K562 (cell line): Measurements from ENCODE around the gene TDRD5. TPM values are rescaled to one million over a fixed set of nuclear protein-coding genes. Genes with fewer than 3 reads are reported as not detected.

Experiments
- CBX3 ChIP-seq, 2 experiments: IDR thresholded peaks; 1 replicate in 1 of 2; 2 replicates in 1 of 2; pipeline ENCODE4 v1.6.1; 2012; ENCODE audit warnings: inconsistent platforms in 2 of 2, low read length in 2 of 2, borderline replicate concordance in 1 of 2, control low read depth in 1 of 2
- CREBBP ChIP-seq: IDR thresholded peaks from one replicate; pipeline ENCODE4 v1.6.1; 2012; ENCODE audit warnings: low read depth, mild to moderate bottlenecking, control low read depth, inconsistent platforms, low read length
- ELF4 ChIP-seq: fragments of 450-650 bp; formaldehyde crosslinking; IDR thresholded peaks from 2 replicates; pipeline ENCODE4 v1.4.0; 2022; ENCODE audit warnings: missing genetic modification characterization
- HLTF ChIP-seq: fragments of 450-650 bp; IDR thresholded peaks from 2 replicates; pipeline ENCODE4 v1.6.1; 2016
- KDM4B ChIP-seq, 2 experiments: fragments of 450-650 bp in 1 of 2; sonication (generic) in 1 of 2; IDR thresholded peaks; 2 replicates each; pipeline ENCODE4 v1.6.1; 2016 to 2017; ENCODE audit warnings: borderline replicate concordance in 2 of 2, antibody characterized with exemption in 1 of 2, low read depth in 1 of 2, mild to moderate bottlenecking in 1 of 2
- NFIX ChIP-seq: fragments of 250-450 bp; sonication (Bioruptor Pico); IDR thresholded peaks from 2 replicates; pipeline ENCODE4 v1.4.0; 2020; ENCODE audit warnings: low read depth, mild to moderate bottlenecking, moderate library complexity
- RUNX1 ChIP-seq: sonication (generic); IDR thresholded peaks from 2 replicates; pipeline ENCODE4 v1.6.1; 2016; ENCODE audit warnings: antibody characterized with exemption, low read depth
- SMARCC2 ChIP-seq: fragments of 450-650 bp; IDR thresholded peaks from 2 replicates; pipeline ENCODE4 v1.6.1; 2017; ENCODE audit warnings: antibody characterized with exemption, moderate library complexity, mild to moderate bottlenecking, low read depth
- ZFPM2 ChIP-seq: fragments of 250-450 bp; sonication (Bioruptor Pico); IDR thresholded peaks from 2 replicates; pipeline ENCODE4 v1.5.1; 2022; ENCODE audit warnings: mild to moderate bottlenecking
- ZNF143 ChIP-seq: sonication (generic); formaldehyde crosslinking; IDR thresholded peaks from 2 replicates; pipeline ENCODE4 v1.9.0; 2022; ENCODE audit warnings: mild to moderate bottlenecking, missing genetic modification reagents
- ZNF217 ChIP-seq: sonication (generic); formaldehyde crosslinking; IDR thresholded peaks from 2 replicates; pipeline ENCODE4 v1.8.0; 2022; ENCODE audit warnings: mild to moderate bottlenecking, missing genetic modification reagents
- ZNF445 ChIP-seq: fragments of 250-450 bp; sonication (Bioruptor Pico); IDR thresholded peaks from 2 replicates; pipeline ENCODE4 v1.4.0; 2020; ENCODE audit warnings: low read depth, mild to moderate bottlenecking, moderate library complexity
- polyA plus RNA-seq, 8 experiments: library from polyadenylated mRNA; depleted of rRNA in 4 of 8; stranded (reverse) in 5 of 8; unstranded in 3 of 8; fragments of >200 nt; fragmentation: Nextera tagmentation in 2 of 8; fragmentation: Illumina TruSeq in 1 of 8; extraction: Ambion mirVana in 2 of 8; extraction: Trizol in 1 of 8; gene quantifications; 2 replicates each; pipeline versions ENCODE4 v1.2.1 to v1.2.3, GENCODE V29; 2011 to 2014; ENCODE audit warnings: inconsistent platforms in 1 of 8, missing spikeins in 1 of 8
- total RNA-seq, 7 experiments: library from RNA; depleted of rRNA in 6 of 7; stranded (reverse); fragments of >200 nt in 6 of 7; fragmentation: Illumina TruSeq in 2 of 7; extraction: Trizol in 2 of 7; gene quantifications; 2 replicates each; pipeline versions ENCODE4 v1.2.1 to v1.2.3, GENCODE V29; 2011 to 2021; ENCODE audit warnings: low replicate concordance in 1 of 7
- TF ChIP-seq, protein P1 (sequence below): fragments of 450-650 bp; IDR thresholded peaks from 2 replicates; pipeline ENCODE4 v1.6.1; 2016; ENCODE audit warnings: low read depth
- TF ChIP-seq, protein P2 (sequence below): fragments of 250-450 bp; sonication (Bioruptor Pico); IDR thresholded peaks from 2 replicates; pipeline ENCODE4 v1.5.1; 2021; ENCODE audit warnings: mild to moderate bottlenecking
- TF ChIP-seq, protein P3 (sequence below): fragments of 200-400 bp; formaldehyde crosslinking; IDR thresholded peaks from 2 replicates; pipeline ENCODE4 v1.6.1; 2017; ENCODE audit warnings: mild to moderate bottlenecking, low read depth, low read length, moderate library complexity

TDRD5 gene
- total and polyA plus RNA-seq, 9 of the 15 experiments (the other 6 are each of a cell fraction or from before 2014, with no cell fraction given) = 0.04 to 0.57 (median 0.26) TPM; not detected in 1

DNA sequence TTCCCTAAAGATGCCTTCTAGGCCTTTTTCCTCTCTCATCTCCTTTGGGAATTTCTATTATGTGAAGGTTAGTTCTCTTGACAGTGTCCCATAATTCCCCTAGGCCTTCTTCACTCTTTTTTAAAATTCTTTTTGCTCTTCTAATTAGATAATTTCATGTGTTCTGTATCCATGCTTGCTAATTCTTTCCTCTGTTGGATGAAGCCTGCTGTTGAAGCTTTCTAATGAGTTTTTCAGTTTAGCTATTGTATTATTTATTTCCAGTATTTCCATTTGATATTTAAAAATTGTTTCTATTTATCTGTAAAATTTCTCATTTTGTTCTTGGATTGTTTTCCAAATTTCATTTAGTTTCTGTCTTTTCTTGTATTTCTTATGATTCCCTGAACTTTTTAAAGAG, 123.0 kb downstream of the TDRD5 start (continued):
- TF ChIP-seq, protein P1, sequence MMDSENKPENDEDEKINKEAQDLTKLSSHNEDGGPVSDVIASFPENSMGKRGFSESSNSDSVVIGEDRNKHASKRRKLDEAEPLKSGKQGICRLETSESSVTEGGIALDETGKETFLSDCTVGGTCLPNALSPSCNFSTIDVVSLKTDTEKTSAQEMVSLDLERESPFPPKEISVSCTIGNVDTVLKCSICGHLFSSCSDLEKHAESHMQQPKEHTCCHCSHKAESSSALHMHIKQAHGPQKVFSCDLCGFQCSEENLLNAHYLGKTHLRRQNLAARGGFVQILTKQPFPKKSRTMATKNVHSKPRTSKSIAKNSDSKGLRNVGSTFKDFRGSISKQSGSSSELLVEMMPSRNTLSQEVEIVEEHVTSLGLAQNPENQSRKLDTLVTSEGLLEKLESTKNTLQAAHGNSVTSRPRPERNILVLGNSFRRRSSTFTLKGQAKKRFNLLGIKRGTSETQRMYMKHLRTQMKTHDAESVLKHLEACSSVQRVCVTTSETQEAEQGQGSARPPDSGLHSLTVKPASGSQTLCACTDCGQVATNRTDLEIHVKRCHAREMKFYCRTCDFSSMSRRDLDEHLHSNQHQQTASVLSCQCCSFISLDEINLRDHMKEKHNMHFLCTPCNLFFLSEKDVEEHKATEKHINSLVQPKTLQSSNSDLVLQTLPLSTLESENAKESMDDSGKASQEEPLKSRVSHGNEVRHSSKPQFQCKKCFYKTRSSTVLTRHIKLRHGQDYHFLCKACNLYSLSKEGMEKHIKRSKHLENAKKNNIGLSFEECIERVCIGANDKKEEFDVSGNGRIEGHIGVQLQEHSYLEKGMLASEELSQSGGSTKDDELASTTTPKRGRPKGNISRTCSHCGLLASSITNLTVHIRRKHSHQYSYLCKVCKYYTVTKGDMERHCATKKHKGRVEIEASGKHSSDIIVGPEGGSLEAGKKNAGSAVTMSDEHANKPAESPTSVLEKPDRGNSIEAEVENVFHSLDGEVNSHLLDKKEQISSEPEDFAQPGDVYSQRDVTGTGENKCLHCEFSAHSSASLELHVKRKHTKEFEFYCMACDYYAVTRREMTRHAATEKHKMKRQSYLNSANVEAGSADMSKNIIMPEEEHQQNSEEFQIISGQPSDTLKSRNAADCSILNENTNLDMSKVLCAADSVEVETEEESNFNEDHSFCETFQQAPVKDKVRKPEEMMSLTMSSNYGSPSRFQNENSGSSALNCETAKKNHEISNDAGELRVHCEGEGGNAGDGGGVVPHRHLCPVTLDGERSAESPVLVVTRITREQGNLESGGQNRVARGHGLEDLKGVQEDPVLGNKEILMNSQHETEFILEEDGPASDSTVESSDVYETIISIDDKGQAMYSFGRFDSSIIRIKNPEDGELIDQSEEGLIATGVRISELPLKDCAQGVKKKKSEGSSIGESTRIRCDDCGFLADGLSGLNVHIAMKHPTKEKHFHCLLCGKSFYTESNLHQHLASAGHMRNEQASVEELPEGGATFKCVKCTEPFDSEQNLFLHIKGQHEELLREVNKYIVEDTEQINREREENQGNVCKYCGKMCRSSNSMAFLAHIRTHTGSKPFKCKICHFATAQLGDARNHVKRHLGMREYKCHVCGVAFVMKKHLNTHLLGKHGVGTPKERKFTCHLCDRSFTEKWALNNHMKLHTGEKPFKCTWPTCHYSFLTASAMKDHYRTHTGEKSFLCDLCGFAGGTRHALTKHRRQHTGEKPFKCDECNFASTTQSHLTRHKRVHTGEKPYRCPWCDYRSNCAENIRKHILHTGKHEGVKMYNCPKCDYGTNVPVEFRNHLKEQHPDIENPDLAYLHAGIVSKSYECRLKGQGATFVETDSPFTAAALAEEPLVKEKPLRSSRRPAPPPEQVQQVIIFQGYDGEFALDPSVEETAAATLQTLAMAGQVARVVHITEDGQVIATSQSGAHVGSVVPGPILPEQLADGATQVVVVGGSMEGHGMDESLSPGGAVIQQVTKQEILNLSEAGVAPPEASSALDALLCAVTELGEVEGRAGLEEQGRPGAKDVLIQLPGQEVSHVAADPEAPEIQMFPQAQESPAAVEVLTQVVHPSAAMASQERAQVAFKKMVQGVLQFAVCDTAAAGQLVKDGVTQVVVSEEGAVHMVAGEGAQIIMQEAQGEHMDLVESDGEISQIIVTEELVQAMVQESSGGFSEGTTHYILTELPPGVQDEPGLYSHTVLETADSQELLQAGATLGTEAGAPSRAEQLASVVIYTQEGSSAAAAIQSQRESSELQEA = no peak
- TF ChIP-seq ZNF217 (CRISPR knock-in tag) = no peak
- TF ChIP-seq CREBBP = no peak
- no peak for TF ChIP-seq ELF4 (CRISPR knock-in tag)
- peak; percentile 77; the same call in 1 of the 2 replicates for TF ChIP-seq HLTF
- TF ChIP-seq ZNF445 (CRISPR knock-in tag) = no peak
- no peak for TF ChIP-seq NFIX (CRISPR knock-in tag)
- TF ChIP-seq ZFPM2 (CRISPR knock-in tag) = no peak
- no peak for TF ChIP-seq SMARCC2
- TF ChIP-seq RUNX1 = no peak
- TF ChIP-seq, protein P2, sequence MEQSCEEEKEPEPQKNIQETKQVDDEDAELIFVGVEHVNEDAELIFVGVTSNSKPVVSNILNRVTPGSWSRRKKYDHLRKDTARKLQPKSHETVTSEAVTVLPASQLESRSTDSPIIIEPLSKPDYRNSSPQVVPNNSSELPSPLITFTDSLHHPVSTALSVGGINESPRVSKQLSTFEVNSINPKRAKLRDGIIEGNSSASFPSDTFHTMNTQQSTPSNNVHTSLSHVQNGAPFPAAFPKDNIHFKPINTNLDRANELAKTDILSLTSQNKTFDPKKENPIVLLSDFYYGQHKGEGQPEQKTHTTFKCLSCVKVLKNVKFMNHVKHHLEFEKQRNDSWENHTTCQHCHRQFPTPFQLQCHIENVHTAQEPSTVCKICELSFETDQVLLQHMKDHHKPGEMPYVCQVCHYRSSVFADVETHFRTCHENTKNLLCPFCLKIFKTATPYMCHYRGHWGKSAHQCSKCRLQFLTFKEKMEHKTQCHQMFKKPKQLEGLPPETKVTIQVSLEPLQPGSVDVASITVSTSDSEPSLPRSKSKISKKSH (CRISPR knock-in tag) = peak; percentile 83; the same call in 1 of the 2 replicates
- TF ChIP-seq ZNF143 (CRISPR knock-in tag) = no peak
- TF ChIP-seq KDM4B (IDR thresholded peaks at IDR 0.05; ENCODE audit: borderline replicate concordance in 2 of 2, low read depth in 1 of 2) = no peak
- peak in 1 of 2 experiments; percentile 56; a peak in 1 of 3 replicates for TF ChIP-seq CBX3 (IDR thresholded peaks at IDR 0.05; ENCODE audit: borderline replicate concordance in 1 of 2, low read length in 2 of 2)
- TF ChIP-seq, protein P3, sequence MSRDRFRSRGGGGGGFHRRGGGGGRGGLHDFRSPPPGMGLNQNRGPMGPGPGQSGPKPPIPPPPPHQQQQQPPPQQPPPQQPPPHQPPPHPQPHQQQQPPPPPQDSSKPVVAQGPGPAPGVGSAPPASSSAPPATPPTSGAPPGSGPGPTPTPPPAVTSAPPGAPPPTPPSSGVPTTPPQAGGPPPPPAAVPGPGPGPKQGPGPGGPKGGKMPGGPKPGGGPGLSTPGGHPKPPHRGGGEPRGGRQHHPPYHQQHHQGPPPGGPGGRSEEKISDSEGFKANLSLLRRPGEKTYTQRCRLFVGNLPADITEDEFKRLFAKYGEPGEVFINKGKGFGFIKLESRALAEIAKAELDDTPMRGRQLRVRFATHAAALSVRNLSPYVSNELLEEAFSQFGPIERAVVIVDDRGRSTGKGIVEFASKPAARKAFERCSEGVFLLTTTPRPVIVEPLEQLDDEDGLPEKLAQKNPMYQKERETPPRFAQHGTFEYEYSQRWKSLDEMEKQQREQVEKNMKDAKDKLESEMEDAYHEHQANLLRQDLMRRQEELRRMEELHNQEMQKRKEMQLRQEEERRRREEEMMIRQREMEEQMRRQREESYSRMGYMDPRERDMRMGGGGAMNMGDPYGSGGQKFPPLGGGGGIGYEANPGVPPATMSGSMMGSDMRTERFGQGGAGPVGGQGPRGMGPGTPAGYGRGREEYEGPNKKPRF = no peak
